NCI-H146 treated with DMSO at 0.1 percent for 48 hours (cell line): ENCODE data around the gene ARFGAP1.

Experiments
- DNase-seq: peaks from one replicate; lab custom pipeline; 2025; ENCODE audit not compliant: unreplicated experiment; lab: John Stamatoyannopoulos, UW

ARFGAP1 gene

GRCh38 chr20:63306673-63307537 lies 34.3 kb downstream of the ARFGAP1 start:
- DNase-seq, result no peak

DNA sequence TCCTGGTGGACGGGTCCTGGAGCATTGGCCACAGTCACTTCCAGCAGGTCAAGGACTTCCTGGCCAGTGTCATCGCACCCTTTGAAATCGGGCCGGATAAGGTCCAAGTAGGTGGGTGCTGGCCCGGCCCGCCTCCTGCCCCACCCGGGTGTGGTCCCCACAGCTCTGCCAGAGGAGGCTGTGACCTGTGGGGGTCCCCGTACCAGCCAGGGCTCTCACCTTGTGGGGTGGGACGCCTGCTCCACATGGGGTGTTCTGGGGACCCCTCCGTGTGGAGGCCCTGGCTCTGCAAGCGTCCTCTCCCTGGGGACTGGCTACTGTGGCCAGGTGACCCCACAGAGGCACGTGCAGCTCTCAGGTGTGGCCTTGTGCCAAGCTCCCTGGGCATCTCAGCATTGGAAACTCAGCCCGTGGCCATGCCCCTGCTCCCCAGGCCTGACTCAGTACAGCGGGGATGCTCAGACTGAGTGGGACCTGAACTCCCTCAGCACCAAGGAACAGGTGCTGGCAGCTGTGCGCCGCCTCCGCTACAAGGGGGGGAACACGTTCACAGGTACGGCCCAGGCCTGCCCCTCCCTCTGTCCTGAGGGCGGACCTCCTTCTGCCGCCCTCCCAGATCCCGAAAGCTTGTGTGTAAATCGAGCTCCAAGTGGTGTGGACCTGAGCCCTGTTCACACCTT lies 35.1 kb downstream of the ARFGAP1 start:
- DNase-seq, result no peak

DNA sequence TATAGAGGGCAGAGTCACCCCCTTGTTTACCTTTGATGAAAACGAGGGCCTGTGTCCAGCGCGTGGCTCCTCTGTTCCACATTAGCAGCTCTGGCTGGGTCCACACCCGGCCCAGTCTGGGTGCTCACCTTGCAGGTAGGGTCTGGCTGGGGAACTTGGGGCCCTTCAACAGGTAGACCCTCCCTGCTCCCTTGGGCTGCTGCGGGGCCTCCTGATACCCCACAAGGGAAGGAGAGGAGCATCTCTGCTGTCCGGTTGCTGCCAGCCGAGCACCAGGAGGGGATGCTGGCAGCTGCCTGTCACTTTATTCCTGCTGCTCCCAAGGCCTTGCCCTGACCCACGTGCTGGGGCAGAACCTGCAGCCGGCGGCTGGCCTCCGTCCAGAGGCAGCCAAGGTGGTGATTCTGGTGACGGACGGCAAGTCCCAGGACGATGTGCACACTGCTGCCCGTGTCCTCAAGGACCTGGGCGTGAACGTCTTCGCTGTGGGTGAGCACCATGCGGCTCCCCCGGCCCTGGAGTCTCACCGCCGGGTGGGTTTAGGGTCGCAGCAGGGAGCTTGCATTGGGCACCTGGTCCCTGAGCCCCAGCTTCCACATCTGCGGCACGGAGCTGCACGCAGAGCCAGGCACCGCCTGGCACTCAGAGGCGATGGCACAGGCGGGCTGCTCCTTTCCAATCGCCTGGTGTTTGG lies 35.8 kb downstream of the ARFGAP1 start:
- no peak for DNase-seq

DNA sequence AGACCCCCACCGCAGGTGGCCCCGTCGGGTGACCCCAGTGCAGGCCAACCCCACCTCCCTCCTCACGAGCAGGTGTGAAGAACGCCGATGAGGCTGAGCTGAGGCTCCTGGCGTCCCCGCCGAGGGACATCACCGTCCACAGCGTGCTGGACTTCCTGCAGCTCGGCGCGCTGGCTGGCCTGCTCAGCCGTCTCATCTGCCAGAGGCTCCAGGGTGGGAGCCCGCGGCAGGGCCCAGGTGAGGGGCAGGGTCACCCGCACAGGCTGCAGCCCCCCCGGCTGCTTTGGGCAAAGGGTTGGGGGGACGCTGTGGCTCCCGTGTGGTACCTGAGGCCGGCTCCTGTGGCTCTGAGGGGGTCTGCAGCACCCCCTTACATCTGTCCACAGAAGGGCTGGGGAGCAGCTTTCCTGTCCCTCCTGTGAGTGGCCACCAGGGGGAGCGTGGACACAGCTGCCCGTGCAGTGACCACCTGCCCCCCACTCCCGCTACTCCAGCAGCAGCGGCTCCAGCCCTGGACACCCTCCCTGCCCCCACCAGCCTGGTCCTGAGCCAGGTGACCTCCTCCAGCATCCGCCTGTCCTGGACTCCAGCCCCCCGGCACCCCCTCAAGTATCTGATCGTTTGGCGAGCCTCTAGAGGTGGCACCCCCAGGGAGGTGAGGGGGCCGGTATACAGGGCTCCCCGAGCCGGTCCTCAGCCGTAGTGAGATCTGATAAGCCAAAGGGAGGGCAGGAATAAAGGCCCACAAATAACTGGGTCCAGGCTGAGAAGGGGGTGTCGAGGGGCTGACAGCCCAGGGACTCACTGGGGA lies 36.9 kb downstream of the ARFGAP1 start:
- DNase-seq, result peak; percentile 33

DNA sequence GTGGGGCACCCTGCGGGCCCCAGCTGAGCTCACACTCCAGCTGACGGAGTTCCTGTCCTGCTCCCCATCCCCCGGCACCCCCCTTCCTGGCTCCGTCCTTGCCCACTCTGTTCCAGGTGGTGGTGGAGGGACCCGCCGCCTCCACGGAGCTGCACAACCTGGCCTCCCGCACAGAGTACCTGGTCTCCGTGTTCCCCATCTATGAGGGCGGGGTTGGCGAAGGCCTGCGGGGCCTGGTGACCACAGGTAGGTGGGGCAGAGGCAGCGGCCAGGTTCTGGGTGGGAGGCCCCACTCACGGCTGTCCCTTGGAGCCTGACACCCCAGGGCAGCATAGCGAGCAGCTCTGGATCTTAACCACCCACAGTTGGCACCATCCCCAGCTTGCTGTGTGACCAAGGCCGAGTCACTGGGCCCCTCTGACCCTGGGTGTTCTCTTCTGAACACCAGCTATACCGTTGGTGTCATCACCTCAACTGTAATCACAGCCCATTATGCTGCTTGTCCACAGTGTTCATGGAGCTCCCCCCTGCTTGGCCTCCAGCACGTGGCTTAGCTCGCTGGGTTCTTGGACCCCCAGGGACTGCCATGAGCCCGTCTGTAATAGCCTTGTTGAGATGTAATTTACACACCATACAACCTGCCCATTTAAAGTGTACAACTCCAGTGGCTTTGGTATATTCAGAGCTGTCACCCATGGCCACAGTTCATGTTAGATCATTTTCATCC lies 37.8 kb downstream of the ARFGAP1 start:
- no peak for DNase-seq

DNA sequence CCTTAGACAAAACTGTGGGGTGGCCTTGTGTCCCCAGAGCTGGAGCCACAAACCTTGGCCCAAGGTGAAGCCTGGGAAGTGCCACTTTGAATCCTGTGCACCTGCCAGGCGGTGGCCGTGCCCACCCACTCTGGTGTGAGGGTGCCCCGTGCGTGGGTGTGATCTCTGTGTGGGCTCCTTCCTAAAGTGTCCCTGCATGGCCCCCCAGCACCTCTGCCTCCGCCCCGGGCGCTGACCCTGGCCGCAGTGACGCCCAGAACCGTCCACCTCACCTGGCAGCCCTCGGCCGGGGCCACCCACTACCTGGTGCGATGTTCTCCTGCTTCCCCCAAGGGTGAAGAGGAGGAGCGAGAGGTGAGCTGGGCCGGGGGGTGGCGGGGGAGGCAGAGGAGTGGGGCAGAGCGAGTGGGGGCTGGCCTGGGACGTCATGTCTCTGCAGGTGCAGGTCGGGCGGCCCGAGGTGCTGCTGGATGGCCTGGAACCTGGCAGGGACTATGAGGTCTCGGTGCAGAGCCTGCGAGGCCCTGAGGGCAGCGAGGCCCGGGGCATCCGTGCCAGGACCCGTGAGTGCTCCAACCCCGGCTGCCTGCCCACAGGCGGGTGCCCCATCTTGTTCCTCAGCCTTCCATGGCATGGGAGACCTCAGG lies 38.7 kb downstream of the ARFGAP1 start:
- no peak for DNase-seq

DNA sequence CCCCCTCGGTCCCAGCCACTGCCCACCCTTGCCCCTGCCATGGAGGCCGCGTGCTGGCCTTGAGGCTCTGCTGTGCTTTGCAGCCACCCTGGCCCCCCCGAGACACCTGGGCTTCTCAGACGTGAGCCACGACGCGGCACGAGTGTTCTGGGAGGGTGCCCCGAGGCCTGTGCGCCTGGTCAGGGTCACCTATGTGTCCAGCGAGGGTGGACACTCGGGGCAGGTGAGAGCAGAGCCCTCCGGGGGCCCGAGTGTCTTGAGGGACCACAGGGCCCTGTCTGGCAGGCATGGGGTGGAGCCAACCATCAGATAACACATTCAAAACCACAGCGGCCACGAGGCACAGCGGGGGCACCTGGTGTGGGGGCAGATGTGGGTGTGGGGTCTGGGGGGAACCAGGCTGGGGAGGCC lies 39.2 kb downstream of the ARFGAP1 start:
- DNase-seq, result no peak

DNA sequence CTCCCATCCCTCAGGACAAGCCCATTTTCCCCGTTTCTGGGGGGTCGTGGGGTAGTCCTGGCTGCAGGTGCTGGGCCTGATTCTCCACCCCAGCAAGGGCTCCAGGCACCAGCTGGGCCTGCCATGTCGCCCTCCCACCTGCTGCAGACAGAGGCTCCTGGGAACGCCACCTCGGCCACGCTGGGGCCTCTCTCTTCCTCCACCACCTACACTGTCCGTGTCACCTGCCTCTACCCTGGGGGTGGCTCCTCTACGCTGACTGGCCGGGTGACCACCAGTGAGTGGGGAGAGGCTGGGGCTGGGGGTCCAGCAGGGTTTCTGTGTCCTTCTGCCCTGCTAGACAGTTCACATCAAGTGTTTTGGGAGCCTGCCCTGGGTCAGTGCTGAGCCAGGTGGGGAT lies 39.7 kb downstream of the ARFGAP1 start:
- no peak for DNase-seq

DNA sequence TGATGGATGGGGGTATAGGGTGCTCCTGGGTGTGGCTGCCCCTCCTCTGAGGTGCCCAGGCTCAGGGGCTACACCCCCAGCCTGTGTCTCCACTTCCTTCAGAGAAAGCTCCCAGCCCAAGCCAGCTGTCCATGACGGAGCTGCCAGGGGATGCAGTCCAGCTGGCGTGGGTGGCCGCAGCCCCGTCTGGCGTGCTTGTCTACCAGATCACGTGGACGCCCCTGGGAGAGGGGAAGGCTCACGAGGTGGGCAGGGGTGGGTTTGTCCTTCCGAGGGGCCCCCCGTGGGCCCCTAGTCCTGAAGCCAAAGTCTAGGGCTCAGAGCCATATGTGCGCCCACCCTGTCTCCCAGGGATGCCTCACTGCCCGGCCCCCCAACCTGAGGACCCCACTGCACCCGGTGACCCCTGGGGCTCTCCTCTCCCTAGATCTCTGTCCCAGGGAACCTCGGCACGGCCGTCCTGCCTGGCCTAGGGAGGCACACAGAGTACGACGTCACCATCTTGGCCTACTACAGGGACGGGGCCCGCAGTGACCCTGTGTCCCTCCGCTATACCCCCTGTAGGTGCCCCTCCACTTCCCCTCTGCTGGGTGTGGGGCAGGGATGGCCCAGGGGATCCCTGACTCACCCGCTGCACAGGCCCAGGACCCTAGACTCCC lies 40.2 kb downstream of the ARFGAP1 start:
- DNase-seq, result no peak

GRCh38 chr20:63313349-63314014 lies 40.9 kb downstream of the ARFGAP1 start:
- DNase-seq, result no peak

DNA sequence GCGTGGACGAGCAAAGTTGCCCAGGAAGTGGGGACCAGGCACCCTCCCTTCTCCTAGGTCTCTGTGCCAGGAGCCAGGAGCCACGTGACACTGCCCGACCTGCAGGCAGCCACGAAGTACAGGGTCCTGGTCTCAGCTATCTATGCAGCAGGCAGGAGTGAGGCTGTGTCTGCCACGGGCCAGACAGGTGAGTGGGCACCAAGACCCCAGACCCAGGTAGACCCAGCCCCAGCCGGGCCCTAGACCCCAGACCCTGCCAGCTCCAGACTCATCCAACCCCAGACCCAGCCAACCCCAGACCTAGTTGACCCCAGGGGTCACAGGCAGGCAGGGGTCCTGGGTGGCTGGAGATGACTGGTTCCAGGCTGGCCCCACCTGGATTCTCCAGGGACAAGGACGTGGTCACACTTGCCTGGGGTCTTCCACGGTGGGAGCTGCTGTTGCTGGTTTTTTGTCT lies 41.4 kb downstream of the ARFGAP1 start:
- no peak for DNase-seq

GRCh38 chr20:63314566-63315239 lies 42.1 kb downstream of the ARFGAP1 start:
- DNase-seq, result no peak

DNA sequence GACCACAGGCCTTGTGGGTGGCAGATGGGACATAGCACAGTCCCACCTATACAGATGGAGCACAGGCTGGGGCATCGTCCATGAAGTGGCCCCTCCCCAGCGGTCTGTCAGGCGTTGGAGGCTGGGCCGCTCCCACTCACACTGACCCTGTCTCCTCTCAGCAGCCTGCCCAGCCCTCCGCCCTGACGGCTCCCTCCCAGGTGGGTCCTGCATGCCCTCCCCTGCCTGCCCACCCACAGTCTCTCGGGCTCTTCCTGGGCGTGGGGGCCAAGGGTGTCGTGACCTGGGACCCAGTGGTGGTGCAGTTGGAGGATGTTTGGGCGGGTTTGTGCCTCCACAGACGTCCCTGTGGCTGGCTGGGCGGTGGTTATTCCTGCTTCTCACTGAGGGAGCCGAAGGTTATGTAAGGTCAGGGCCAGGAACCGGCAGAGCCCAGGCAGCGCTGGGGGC lies 42.7 kb downstream of the ARFGAP1 start:
- DNase-seq, result no peak

- no peak for DNase-seq
Measured at GRCh38 chr20:63315731-63316491, 43.3 kb downstream of the ARFGAP1 start.

- no peak for DNase-seq
Measured at GRCh38 chr20:63316502-63316921, 43.9 kb downstream of the ARFGAP1 start.

- no peak for DNase-seq
Measured at GRCh38 chr20:63317061-63317460, 44.4 kb downstream of the ARFGAP1 start.

DNA sequence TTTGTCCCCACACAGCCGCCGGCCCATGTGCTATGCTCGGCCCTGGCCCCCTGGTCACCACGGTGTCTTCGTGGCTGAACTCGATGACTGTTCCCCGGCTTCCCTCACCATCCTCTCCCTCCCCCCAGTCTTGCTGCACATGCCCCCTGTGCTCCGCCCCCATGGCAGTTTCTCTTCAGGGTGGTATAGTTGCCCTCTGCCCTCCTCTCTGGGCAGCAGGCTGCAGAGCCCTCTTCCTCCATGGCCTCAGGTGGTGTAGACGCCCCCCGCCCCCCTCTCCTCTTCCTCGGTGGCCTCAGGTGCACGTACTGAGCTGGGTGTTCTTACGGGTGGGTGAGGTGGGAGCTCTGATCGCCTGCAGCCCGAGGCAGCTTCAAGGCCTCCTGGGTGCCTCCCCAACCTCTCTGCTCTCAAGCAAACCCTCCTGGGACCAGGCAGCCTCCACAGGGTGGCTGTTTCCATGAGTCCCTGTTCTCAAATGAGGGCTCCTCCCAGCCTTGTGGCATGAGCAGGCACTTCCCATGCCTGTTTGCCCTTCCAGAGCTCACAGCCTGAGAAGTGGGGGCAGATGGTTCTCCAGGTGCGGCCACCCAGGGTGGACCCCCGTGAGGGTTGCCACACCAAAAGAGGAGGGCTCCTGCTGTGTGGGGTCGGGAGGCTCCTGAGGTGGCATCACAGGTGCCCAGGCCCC lies 45.1 kb downstream of the ARFGAP1 start:
- no peak for DNase-seq
